COR-L47 (cell line): Measurements from ENCODE around the gene GJC2.

Experiments used
- DNase-seq: peaks from one replicate; lab custom pipeline; 2025; lab: John Stamatoyannopoulos, UW

Gene GJC2

GRCh38 chr1:228194921-228195812 is 45.4 kb downstream of the GJC2 start:
- no peak for DNase-seq

DNA sequence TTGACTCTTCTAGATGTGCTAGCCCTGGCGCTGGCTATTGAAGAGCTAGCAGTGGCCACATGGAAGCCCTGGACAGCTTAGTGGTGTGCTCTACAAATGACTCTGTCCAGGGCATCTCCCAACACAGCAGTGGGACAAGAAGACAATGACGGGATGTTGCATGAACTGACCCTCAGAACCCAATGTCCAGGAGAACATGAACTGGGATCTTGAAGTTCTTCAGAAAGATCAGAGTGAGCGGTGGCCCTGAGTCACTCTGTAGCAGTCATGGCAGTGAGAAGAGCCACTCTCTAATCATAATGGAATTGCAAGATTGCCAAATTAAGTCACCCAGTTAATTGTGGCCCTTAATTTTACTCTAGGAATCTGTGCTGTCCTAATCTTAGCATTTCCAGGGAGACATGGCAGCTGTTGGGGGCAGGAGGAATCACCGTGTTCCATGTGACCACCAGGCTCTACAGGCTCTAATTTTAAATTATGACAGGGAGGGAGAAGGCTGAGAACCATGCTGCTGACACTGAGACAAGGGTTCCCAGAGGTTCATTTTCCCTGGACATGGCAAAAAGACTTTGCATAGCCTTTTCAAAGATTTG is 47.9 kb downstream of the GJC2 start:
- DNase-seq: no peak

DNA sequence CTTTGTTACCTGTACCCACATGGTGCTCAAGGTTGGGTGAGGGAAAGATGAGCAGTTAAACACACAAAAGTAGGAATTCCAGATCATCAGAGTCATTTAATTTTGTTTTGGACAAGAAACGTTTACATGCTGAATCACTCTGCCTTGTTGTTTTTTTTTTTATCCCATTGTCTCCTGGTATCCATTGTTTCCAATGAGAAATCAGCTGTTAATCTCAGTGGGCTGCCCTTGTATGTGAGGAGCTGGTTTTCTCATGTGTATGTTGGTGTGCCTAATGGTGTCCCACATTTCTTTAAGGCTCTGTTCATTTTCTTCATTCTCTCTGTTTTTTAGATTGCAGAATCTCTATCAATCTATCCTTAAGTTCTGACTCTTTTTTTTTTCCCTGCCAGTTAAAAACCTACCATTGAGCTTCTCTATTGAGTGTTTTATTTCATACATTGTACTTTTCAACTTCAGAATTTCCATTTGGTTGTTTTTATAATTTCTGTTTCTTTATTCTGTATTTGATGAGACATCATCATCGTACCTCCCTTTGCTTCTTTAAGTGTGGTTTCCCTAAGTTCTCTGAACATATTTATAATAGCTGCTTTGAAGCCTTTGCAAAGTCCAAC is 49.4 kb downstream of the GJC2 start:
- no peak for DNase-seq

DNA sequence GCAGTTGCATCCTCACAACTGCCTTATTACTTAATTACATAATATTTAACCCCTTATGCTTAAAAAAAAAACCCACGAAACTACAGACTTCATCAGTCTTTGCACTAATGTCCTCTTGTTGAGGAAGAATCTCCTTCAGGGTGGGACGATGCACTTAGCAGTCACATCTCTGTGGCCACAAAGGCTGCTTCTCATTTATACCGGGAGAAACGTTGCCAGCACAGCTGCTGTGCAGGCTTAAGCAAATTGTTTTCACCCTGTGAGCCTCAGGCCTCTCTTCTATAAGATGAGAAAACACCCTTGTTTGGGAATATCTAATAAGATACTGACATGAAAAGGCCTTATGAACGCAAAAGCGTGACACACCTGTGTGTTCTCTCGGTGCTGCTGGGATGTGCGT is 55.2 kb downstream of the GJC2 start:
- DNase-seq: no peak

GRCh38 chr1:228205526-228206436 is 56.1 kb downstream of the GJC2 start:
- DNase-seq: no peak

DNA sequence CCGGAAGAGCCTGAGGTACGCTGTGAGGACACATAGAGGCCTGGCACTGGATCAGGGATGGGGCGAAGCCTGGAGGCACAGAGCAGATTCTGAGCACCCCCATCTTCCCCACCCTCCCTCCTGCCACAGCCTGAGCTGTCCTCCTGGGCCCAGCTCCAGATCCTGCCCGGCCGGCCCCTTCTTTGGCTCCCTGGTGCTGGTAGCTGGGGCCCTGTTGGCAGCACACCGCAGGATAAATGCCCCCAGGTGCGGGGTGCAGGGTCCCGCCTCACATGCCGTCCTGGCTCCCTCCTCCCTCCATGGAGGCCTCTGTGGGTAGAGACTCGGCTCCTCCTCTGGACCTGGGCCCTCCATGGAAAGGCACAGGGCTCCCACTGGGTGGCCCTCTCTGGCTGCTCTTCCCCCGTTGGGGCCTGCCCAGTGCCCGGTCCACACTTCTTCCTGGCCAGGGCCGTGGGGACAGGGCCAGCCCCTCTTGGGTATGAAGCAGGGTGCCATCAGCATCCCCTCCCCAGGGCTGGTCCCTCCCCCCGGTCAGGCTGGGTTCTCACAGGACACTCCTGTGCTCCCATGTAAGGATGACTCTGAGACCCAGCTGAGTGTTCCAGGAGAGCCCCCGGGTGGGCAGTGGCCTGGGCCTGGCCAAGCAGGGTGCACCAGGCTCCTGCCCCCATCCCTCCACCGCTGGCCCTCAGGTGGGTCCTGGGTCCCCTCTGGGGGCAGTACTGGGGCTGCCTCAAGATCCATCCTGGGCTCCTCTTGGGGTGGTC is 57.0 kb downstream of the GJC2 start:
- DNase-seq: no peak

DNA sequence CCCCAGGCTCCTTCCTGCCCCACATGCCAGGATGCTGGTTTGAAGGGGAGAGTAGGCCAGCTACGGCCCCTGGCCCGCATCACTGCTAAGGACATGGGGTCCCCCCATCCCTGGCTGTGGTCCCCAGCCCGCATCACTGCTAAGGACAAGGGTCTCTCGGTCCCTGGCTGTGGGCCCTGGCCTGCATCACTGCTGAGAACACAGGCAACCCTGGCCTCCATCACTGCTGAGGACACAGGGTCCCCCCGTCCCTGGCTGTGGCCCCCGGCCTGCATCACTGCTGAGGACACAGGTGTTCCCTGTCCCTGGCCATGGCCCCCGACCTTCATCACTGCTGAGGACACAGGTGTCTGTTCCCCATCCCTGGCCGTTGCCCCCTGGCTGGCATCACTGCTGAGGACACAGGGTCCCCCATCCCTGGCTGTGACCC is 57.7 kb downstream of the GJC2 start:
- DNase-seq: no peak

- DNase-seq: no peak
Measured at GRCh38 chr1:228207851-228208821, 58.4 kb downstream of the GJC2 start, which contains the start of gene OBSCN. OBSCN (plus strand) TSS chr1:228208044; CDS start chr1:228211784, 3,740 bp downstream.

DNA sequence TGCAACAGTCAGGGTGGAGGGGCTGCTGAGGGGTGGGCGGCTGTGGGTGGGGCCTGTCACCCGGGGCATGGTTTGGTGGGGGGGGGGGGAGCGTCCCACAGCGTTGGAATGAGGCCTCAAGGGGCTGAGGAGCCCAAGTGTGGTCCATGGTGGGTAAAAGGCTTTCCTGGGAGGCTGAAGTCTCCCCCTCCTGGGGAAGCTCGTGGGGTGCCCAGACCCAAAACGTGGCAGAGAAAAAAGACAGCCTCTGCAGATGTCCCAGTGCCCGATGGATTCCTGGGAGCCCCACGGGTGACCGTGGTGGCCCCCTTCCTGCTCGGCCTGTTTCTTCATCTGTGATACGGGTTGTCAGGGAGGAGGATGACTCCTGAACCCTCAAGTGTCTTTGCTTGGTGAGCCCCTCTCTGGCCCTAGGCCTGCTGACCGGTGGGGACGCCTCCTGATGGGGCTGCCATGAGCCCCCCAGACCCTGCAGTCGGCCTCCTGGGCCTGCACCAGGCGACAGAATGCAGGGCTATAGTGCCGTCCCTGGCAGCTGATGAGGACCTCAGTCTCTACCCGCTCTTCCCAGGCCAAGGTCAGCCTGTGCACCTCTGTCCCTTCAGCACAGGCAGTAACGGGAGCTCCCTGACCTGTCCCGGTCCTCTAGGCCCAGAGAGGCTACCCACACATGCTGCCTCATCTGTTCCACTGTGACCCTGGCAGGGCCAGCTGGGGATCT is 59.3 kb downstream of the GJC2 start:
- DNase-seq: no peak
